ENCODE data around the gene KL.

GRCh38 chr13:33105387-33106005, 89.3 kb downstream of the KL start:
- no peak for TF ChIP-seq CTCF (IDR thresholded peaks at IDR 0.05)
- no peak for TF ChIP-seq EZH2 (IDR thresholded peaks at IDR 0.05)
- no peak for TF ChIP-seq EZH2phosphoT487 (IDR thresholded peaks at IDR 0.05)
